Esophagus muscularis mucosa (tissue), 4 donors: ENCODE measurements around the gene C1orf210. TPM values are rescaled to one million over a fixed set of nuclear protein-coding genes. Genes with fewer than 3 reads are reported as not detected.

Source experiments
- DNase-seq: peaks from one replicate; pipeline ENCODE4 v3.0.0-alpha.2; 2017; ENCODE audit errors: extremely low spot score
- H3K27ac ChIP-seq, 4 donors: fragments of 200-600 bp; sonication (generic); replicated peaks in 1 of 4; 1 replicate in 3 of 4; 2 replicates in 1 of 4; pipeline ENCODE4 v1.5.1; 2016 to 2019; ENCODE audit warnings: mild to moderate bottlenecking in 1 of 4
- H3K27me3 ChIP-seq, 4 donors: fragments of 200-600 bp; sonication (generic); one replicate each; pipeline versions ENCODE4 v1.5.1 to v1.6.0; 2016 to 2019
- H3K36me3 ChIP-seq, 4 donors: fragments of 200-600 bp; sonication (generic); one replicate each; pipeline ENCODE4 v1.5.1; 2016 to 2019
- H3K4me1 ChIP-seq, 4 donors: fragments of 200-600 bp; sonication (generic); one replicate each; pipeline ENCODE4 v1.5.1; 2016 to 2019
- H3K4me3 ChIP-seq, 4 donors: fragments of 200-600 bp; sonication (generic); 1 replicate in 2 of 4; 2 replicates in 2 of 4; pipeline ENCODE4 v1.5.1; 2016 to 2019; ENCODE audit warnings: mild to moderate bottlenecking in 4 of 4, moderate library complexity in 1 of 4
- H3K9me3 ChIP-seq, 4 donors: fragments of 200-600 bp; sonication (generic); 1 replicate in 3 of 4; 2 replicates in 1 of 4; pipeline ENCODE4 v1.5.1; 2016 to 2019
- EP300 ChIP-seq: sonication (generic); formaldehyde crosslinking; IDR thresholded peaks from one replicate; pipeline ENCODE4 v1.6.1; 2017; ENCODE audit warnings: antibody characterized with exemption
- POLR2A ChIP-seq: fragments of 450-650 bp; IDR thresholded peaks from one replicate; pipeline ENCODE4 v1.6.1; 2017; ENCODE audit warnings: antibody characterized with exemption, moderate library complexity, mild to moderate bottlenecking, low read depth
- POLR2AphosphoS5 ChIP-seq, 2 donors: sonication (generic); formaldehyde crosslinking; IDR thresholded peaks; one replicate each; pipeline ENCODE4 v1.6.1; 2017; ENCODE audit warnings: antibody characterized with exemption in 2 of 2
- WGBS: methylation state at CpG from one replicate; pipeline ENCODE4 v1.1.5; 2018; 5-methylcytosine and 5-hydroxymethylcytosine counted together
- intact Hi-C: fragments of 100-400 bp; cut with DNase I; formaldehyde crosslinking; loops from one replicate; pipeline ENCODE4 v1.15.1; 2023
- total RNA-seq, 4 donors: library from RNA; depleted of rRNA; stranded (reverse); fragments of >200 nt; gene quantifications; one replicate each; pipeline versions ENCODE4 v1.1.0 to v1.2.1, GENCODE V29; 2016
- TF ChIP-seq, protein P1 (sequence below), 3 experiments: fragments of 200-600 bp in 2 of 3; fragments of 450-650 bp in 1 of 3; sonication (generic) in 2 of 3; IDR thresholded peaks; one replicate each; pipeline ENCODE4 v1.5.1; 2017 to 2019; ENCODE audit warnings: antibody characterized with exemption in 3 of 3, mild to moderate bottlenecking in 2 of 3, moderate library complexity in 1 of 3

The C1orf210 gene
- total RNA-seq, 4 donors from 2014 or later, result not detected

DNA sequence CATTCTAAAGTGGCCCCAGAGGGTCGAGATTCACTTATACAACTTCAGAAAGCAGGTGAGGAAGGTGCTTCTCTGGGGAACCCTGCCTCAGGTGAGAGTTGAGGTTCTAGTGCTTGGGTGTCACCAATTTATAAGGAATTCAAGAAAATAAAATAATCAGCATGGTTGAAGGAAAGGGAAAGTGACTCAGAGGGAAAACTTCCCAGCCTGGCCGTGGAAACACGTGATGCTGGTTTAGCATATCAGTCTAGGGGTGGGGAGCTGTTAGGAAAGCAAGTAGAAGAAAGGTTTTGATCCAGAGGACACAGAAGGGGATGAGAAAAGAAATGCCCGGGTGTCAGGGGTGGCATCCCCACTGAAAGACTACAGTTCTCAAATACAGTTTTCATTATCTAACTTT lies 53.3 kb downstream of the C1orf210 start:
- intact Hi-C loops, result loop anchor here (10.0 kb wide), 1 partner anchor 113 kb away; no protein-coding TSS in a partner anchor
- 52% methylated on average over 4 of the region's 4 CpGs for WGBS

More for the DNA sequence above, 53.3 kb downstream of the C1orf210 start:
- no peak overlapping the region for H3K4me3 ChIP-seq
- no peak overlapping the region for H3K27ac ChIP-seq
- no peaks in the 10 kb centered on the region for H3K9me3 ChIP-seq
- TF ChIP-seq POLR2AphosphoS5 (IDR thresholded peaks at IDR 0.05) (no peak), EP300 (no peak), POLR2A (no peak)
- TF ChIP-seq, protein P1, sequence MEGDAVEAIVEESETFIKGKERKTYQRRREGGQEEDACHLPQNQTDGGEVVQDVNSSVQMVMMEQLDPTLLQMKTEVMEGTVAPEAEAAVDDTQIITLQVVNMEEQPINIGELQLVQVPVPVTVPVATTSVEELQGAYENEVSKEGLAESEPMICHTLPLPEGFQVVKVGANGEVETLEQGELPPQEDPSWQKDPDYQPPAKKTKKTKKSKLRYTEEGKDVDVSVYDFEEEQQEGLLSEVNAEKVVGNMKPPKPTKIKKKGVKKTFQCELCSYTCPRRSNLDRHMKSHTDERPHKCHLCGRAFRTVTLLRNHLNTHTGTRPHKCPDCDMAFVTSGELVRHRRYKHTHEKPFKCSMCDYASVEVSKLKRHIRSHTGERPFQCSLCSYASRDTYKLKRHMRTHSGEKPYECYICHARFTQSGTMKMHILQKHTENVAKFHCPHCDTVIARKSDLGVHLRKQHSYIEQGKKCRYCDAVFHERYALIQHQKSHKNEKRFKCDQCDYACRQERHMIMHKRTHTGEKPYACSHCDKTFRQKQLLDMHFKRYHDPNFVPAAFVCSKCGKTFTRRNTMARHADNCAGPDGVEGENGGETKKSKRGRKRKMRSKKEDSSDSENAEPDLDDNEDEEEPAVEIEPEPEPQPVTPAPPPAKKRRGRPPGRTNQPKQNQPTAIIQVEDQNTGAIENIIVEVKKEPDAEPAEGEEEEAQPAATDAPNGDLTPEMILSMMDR (IDR thresholded peaks at IDR 0.05), result no peak
- peak; percentile 62 for DNase-seq
- no peaks in the 10 kb centered on the region for H3K27me3 ChIP-seq
- H3K4me1 ChIP-seq, result peaks cover 5 to 22% (median 12%) of the 10 kb centered on the region in 4 donors
- no peaks in the 10 kb centered on the region for H3K36me3 ChIP-seq

Other genes with a start within 250 kb of the C1orf210 start
- gene EBNA1BP2, start 113.3 kb downstream of the C1orf210 start, total RNA-seq, result 10 to 100 TPM; 49.8 to 71.7 (median 58.4) TPM
- not detected for gene CFAP57, start 113.3 kb downstream of the C1orf210 start, total RNA-seq
- gene TMEM125, start 15.6 kb downstream of the C1orf210 start, total RNA-seq, result under 1 TPM in 2 of 4 donors, not detected in 2; 0.26 to 0.40 TPM
- 10 to 100 TPM; 16.2 to 51.1 (median 32.6) TPM for gene TIE1, start 15.4 kb upstream of the C1orf210 start, total RNA-seq
- under 1 TPM in 2 of 4 donors, not detected in 2; 0.13 to 0.63 TPM for gene MPL, start 52.2 kb upstream of the C1orf210 start, total RNA-seq
- gene CDC20, start 73.4 kb upstream of the C1orf210 start, total RNA-seq, result 1 to 10 TPM in 1 of 4 donors, under 1 TPM in 1, not detected in 2; 0.42 to 1.7 TPM
- gene ELOVL1, start 82.4 kb upstream of the C1orf210 start, total RNA-seq, result 10 to 100 TPM; 25.7 to 63.2 (median 49.1) TPM
- gene MED8, start 104.2 kb upstream of the C1orf210 start, total RNA-seq, result 10 to 100 TPM; 27.6 to 34.1 (median 32.0) TPM
- 10 to 100 TPM; 25.2 to 45.9 (median 31.3) TPM for gene SZT2, start 104.3 kb upstream of the C1orf210 start, total RNA-seq
- 10 to 100 TPM; 36.3 to 60.5 (median 50.6) TPM for gene HYI, start 168.3 kb upstream of the C1orf210 start, total RNA-seq
- gene PTPRF, start 245.3 kb upstream of the C1orf210 start, total RNA-seq, result 10 to 100 TPM; 33.8 to 84.2 (median 53.7) TPM